Measurements from ENCODE around the gene CRYBA2.

GRCh38 chr2:219010873-219011272, 17.7 kb upstream of the CRYBA2 start:
- TF ChIP-seq CTCF (conservative IDR thresholded peaks at IDR 0.05 in 1 of 2, IDR thresholded peaks at IDR 0.05 in 1 of 2; ENCODE audit: extremely low read depth in 1 of 2, insufficient read depth in 1 of 2, low read depth in 1 of 2, low read length in 2 of 2) (no peak), EZH2 (IDR thresholded peaks at IDR 0.05; ENCODE audit: borderline replicate concordance, low read length) (no peak)

Data from mammary epithelial cell (primary cell).